IMR-90 (cell line): ENCODE results near the gene ADORA2A. TPM values are rescaled to one million over a fixed set of nuclear protein-coding genes. Genes with fewer than 3 reads are reported as not detected.

Experiments used
- ATAC-seq: fragments of 200-7000 bp; cut with Tn5 transposase; 2 replicates; pipeline ENCODE4 v1.9.1; 2020; ENCODE audit warnings: low read depth, mild to moderate bottlenecking, moderate library complexity
- BruUV-seq: library from RNA; stranded (reverse); fragments of 400-500 nt; replicated peaks from 2 replicates; lab custom pipeline; 2021; lab: Mats Ljungman, UMichigan
- CTCF ChIA-PET: fragments of 300-600 bp; formaldehyde crosslinking; extraction: SDS; loops from one replicate; lab custom pipeline; 2021; ENCODE audit warnings: antibody characterized with exemption; lab: Yijun Ruan, JAX
- POLR2A ChIA-PET: fragments of 300-600 bp; sonication (Branson Sonifier 250); formaldehyde crosslinking; loops from one replicate; lab custom pipeline; 2022; ENCODE audit warnings: antibody characterized with exemption; ENCODE audit not compliant: unreplicated experiment; lab: Charles Lee
- DNase-seq: peaks from one replicate; pipeline ENCODE4 v3.0.0; 2013
- H2AFZ ChIP-seq: replicated peaks from 2 replicates; pipeline ENCODE3; 2013; ENCODE audit warnings: low read length, mild to moderate bottlenecking; ENCODE audit not compliant: poor library complexity
- H2AK5ac ChIP-seq: 2 replicates; pipeline ENCODE4 v1.6.1; 2013; ENCODE audit warnings: low read depth, low read length, inconsistent platforms
- H2AK9ac ChIP-seq: replicated peaks from 2 replicates; pipeline ENCODE3; 2013; ENCODE audit warnings: mild to moderate bottlenecking, low read depth, low read length, moderate library complexity; ENCODE audit not compliant: poor library complexity
- H2BK120ac ChIP-seq: 2 replicates; pipeline ENCODE4 v1.6.1; 2013; ENCODE audit warnings: low read depth, low read length, inconsistent platforms
- H2BK15ac ChIP-seq: 3 replicates; pipeline ENCODE4 v1.6.1; 2013; ENCODE audit warnings: low read depth, low read length, inconsistent platforms
- H2BK20ac ChIP-seq: 2 replicates; pipeline ENCODE4 v1.6.1; 2013; ENCODE audit warnings: low read depth, mild to moderate bottlenecking, inconsistent platforms, low read length, moderate library complexity
- H2BK5ac ChIP-seq: 2 replicates; pipeline ENCODE4 v1.6.1; 2013; ENCODE audit warnings: mild to moderate bottlenecking, low read depth, low read length, inconsistent platforms; ENCODE audit not compliant: poor library complexity, severe bottlenecking
- H3K14ac ChIP-seq: replicated peaks from 2 replicates; pipeline ENCODE4 v1.6.1; 2013; ENCODE audit warnings: low read depth, low read length, inconsistent platforms
- H3K18ac ChIP-seq: 2 replicates; pipeline ENCODE4 v1.6.1; 2013; ENCODE audit warnings: low read depth, low read length, control low read depth
- H3K23ac ChIP-seq: 2 replicates; pipeline ENCODE4 v1.6.1; 2013; ENCODE audit warnings: low read depth, low read length, inconsistent platforms
- H3K27ac ChIP-seq: 2 replicates; pipeline ENCODE4 v1.5.1; 2013; ENCODE audit warnings: mild to moderate bottlenecking, control low read depth, low read length; ENCODE audit not compliant: insufficient read depth
- H3K27me3 ChIP-seq: 2 replicates; pipeline ENCODE4 v1.6.1; 2013; ENCODE audit warnings: low read length; ENCODE audit not compliant: control insufficient read depth, insufficient read depth
- H3K36me3 ChIP-seq: 2 replicates; pipeline ENCODE4 v1.6.1; 2013; ENCODE audit warnings: low read length, mixed read lengths; ENCODE audit not compliant: control insufficient read depth, insufficient read depth
- H3K4ac ChIP-seq: 2 replicates; pipeline ENCODE4 v1.6.1; 2013; ENCODE audit warnings: low read depth, low read length, inconsistent platforms
- H3K4me1 ChIP-seq: 2 replicates; pipeline ENCODE4 v1.6.1; 2013; ENCODE audit warnings: low read length, mixed read lengths; ENCODE audit not compliant: control insufficient read depth, insufficient read depth
- H3K4me2 ChIP-seq: 2 replicates; pipeline ENCODE4 v1.6.1; 2013; ENCODE audit warnings: low read depth, mild to moderate bottlenecking, control low read depth, low read length, moderate library complexity
- H3K4me3 ChIP-seq: 2 replicates; pipeline ENCODE4 v1.5.1; 2013; ENCODE audit warnings: low read depth, mild to moderate bottlenecking, control low read depth, low read length, moderate library complexity; ENCODE audit not compliant: insufficient read depth
- H3K56ac ChIP-seq: 2 replicates; pipeline ENCODE4 v1.6.1; 2013; ENCODE audit warnings: low read length, inconsistent platforms; ENCODE audit not compliant: insufficient read depth; ENCODE audit errors: extremely low read depth
- H3K79me1 ChIP-seq, 2 experiments: 2 replicates each; pipeline ENCODE4 v1.6.1; 2013; ENCODE audit warnings: low read length in 2 of 2, inconsistent platforms in 1 of 2, low read depth in 1 of 2
- H3K9ac ChIP-seq: 2 replicates; pipeline ENCODE4 v1.6.1; 2013; ENCODE audit warnings: low read depth, low read length, control low read depth
- H3K9me1 ChIP-seq: 2 replicates; pipeline ENCODE4 v1.6.1; 2013; ENCODE audit warnings: low read length, inconsistent platforms; ENCODE audit not compliant: insufficient read depth
- H3K9me3 ChIP-seq: 2 replicates; pipeline ENCODE4 v1.6.1; 2013; ENCODE audit warnings: low read length; ENCODE audit not compliant: control insufficient read depth, insufficient read depth
- H4K20me1 ChIP-seq: 2 replicates; pipeline ENCODE4 v1.6.1; 2013; ENCODE audit warnings: low read length, inconsistent platforms; ENCODE audit not compliant: insufficient read depth
- H4K5ac ChIP-seq: 2 replicates; pipeline ENCODE4 v1.6.1; 2013; ENCODE audit warnings: mild to moderate bottlenecking, low read depth, low read length, control low read depth
- H4K8ac ChIP-seq, 2 experiments: 2 replicates each; pipeline ENCODE4 v1.6.1; 2013; ENCODE audit warnings: low read depth in 2 of 2, low read length in 2 of 2, control low read depth in 1 of 2, inconsistent platforms in 1 of 2
- H4K91ac ChIP-seq: 2 replicates; pipeline ENCODE4 v1.6.1; 2013; ENCODE audit warnings: low read depth, low read length, inconsistent platforms; ENCODE audit not compliant: insufficient read depth
- BHLHE40 ChIP-seq: fragments of 150-350 bp; IDR thresholded peaks from 2 replicates; pipeline ENCODE4 v1.6.1; 2016; ENCODE audit warnings: mild to moderate bottlenecking, low read depth, low read length
- CHD1 ChIP-seq: IDR thresholded peaks from 2 replicates; pipeline ENCODE4 v1.6.1; 2012; ENCODE audit warnings: low read depth, low read length, improper control_type of control experiment
- CTCF ChIP-seq: conservative IDR thresholded peaks from 2 replicates; pipeline ENCODE4 v1.5.1; 2012; ENCODE audit warnings: mild to moderate bottlenecking, low read depth, low read length, improper control_type of control experiment
- MAZ ChIP-seq: IDR thresholded peaks from 2 replicates; pipeline ENCODE4 v1.6.1; 2012; ENCODE audit warnings: low read depth, mild to moderate bottlenecking, low read length, improper control_type of control experiment, moderate library complexity, borderline replicate concordance
- MXI1 ChIP-seq: IDR thresholded peaks from 2 replicates; pipeline ENCODE4 v1.6.1; 2012; ENCODE audit warnings: low read depth, mild to moderate bottlenecking, low read length, moderate library complexity, borderline replicate concordance
- NFE2L2 ChIP-seq: fragments of 150-350 bp; IDR thresholded peaks from 2 replicates; pipeline ENCODE4 v1.6.1; 2016; ENCODE audit warnings: low read depth, mild to moderate bottlenecking, low read length
- POLR2A ChIP-seq: IDR thresholded peaks from 2 replicates; pipeline ENCODE4 v1.6.1; 2012; ENCODE audit warnings: mild to moderate bottlenecking, low read depth, low read length
- SMC3 ChIP-seq: fragments of 150-350 bp; IDR thresholded peaks from 2 replicates; pipeline ENCODE4 v1.6.1; 2016; ENCODE audit warnings: low read depth, mild to moderate bottlenecking, antibody characterized with exemption, low read length, moderate library complexity
- WGBS, 2 experiments: methylation state at CpG; one replicate each; pipeline versions ENCODE4 v1.1.5 to v1.1.7; 2013; ENCODE audit warnings: missing lambda C conversion rate in 2 of 2; ENCODE audit not compliant: insufficient read length in 1 of 2; ENCODE audit errors: extremely low coverage in 2 of 2; 5-methylcytosine and 5-hydroxymethylcytosine counted together
- dilution Hi-C: fragments of 300-500 bp; cut with HindIII; formaldehyde crosslinking; loops from one replicate; pipeline ENCODE4 v1.14.3; 2018; ENCODE audit warnings: low sequenced_read_pairs; ENCODE audit not compliant: unreplicated experiment
- in situ Hi-C: fragments of 300-500 bp; cut with MboI; formaldehyde crosslinking; loops from 3 replicates; pipeline ENCODE4 v1.14.3; 2019; ENCODE audit warnings: low sequenced_read_pairs, inconsistent platforms, mixed read lengths
- intact Hi-C: fragments of 100-400 bp; cut with micrococcal nuclease; formaldehyde crosslinking; loops from 2 replicates; pipeline ENCODE4 v1.10.0; 2022
- polyA plus RNA-seq, 3 experiments: library from polyadenylated mRNA; depleted of rRNA; stranded (reverse); fragments of >200 nt; gene quantifications; 2 replicates each; pipeline ENCODE4 v1.2.3, GENCODE V29; 2012; ENCODE audit warnings: low replicate concordance in 1 of 3
- total RNA-seq: library from RNA; depleted of rRNA; stranded (reverse); fragments of >200 nt; gene quantifications from 2 replicates; pipeline ENCODE4 v1.2.3, GENCODE V29; 2012
- TF ChIP-seq, protein P1 (sequence below): fragments of 150-350 bp; IDR thresholded peaks from 2 replicates; pipeline ENCODE4 v1.6.1; 2016; ENCODE audit warnings: low read depth, mild to moderate bottlenecking, low read length, moderate library complexity, borderline replicate concordance

ADORA2A gene
- total and polyA plus RNA-seq, 2 of the 4 experiments (the other 2 are of a cell fraction) = 0.36 to 1.1 TPM

GRCh38 chr22:24413271-24413670, 14.1 kb upstream of the ADORA2A start:
- Histone ChIP-seq H3K18ac (no peak overlapping the region), H4K20me1 (peaks cover 17% of the 10 kb centered on the region), H3K79me1 (peaks cover 26 to 49% of the 10 kb centered on the region in 2 experiments), H2BK5ac (no peak overlapping the region), H3K14ac (no peak overlapping the region), H3K27me3 (no peaks in the 10 kb centered on the region), H3K9me1 (peaks cover 40% of the 10 kb centered on the region), H4K8ac (no peak overlapping the region), H3K9ac (no peak overlapping the region), H2AFZ (no peak overlapping the region), H3K4me3 (no peak overlapping the region), H2AK5ac (no peak overlapping the region), H3K36me3 (peaks cover 20% of the 10 kb centered on the region; the same call in 1 of the 2 replicates), H2AK9ac (no peak overlapping the region), H3K27ac (no peak overlapping the region), H3K9me3 (no peaks in the 10 kb centered on the region), H3K56ac (no peak overlapping the region), H2BK120ac (no peak overlapping the region), H4K91ac (no peak overlapping the region), H3K4me2 (no peak overlapping the region), H4K5ac (no peak overlapping the region), H2BK15ac (no peak overlapping the region), H3K4me1 (peaks cover 25% of the 10 kb centered on the region), H2BK20ac (no peak overlapping the region), H3K4ac (no peak overlapping the region), H3K23ac (no peak overlapping the region)
- WGBS, 2 experiments = 90% methylated on average over 2 of the region's 9 CpGs; no CpG with 5 or more reads in 1 of the 2 experiments
- DNase-seq (no peak), ATAC-seq (no peak)
- intact Hi-C loops = no loop called here
- POLR2A ChIA-PET = no interaction called here
- no peak for TF ChIP-seq POLR2A
- no peak for TF ChIP-seq MXI1
- TF ChIP-seq, protein P1, sequence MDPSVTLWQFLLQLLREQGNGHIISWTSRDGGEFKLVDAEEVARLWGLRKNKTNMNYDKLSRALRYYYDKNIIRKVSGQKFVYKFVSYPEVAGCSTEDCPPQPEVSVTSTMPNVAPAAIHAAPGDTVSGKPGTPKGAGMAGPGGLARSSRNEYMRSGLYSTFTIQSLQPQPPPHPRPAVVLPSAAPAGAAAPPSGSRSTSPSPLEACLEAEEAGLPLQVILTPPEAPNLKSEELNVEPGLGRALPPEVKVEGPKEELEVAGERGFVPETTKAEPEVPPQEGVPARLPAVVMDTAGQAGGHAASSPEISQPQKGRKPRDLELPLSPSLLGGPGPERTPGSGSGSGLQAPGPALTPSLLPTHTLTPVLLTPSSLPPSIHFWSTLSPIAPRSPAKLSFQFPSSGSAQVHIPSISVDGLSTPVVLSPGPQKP = no peak
- TF ChIP-seq CTCF = no peak
- no peak for TF ChIP-seq MAZ
- no peak for TF ChIP-seq SMC3
- TF ChIP-seq NFE2L2 = no peak
- TF ChIP-seq CHD1 = no peak
- TF ChIP-seq BHLHE40 = no peak
- BruUV-seq = no TSS peak
- CTCF ChIA-PET = no interaction called here
- dilution Hi-C loops = no loop called here
- in situ Hi-C loops = no loop called here
